HepG2 (cell line): ENCODE results near the gene MOV10L1.

Experiments
- MTA3 ChIP-seq: sonication (generic); formaldehyde crosslinking; IDR thresholded peaks from 2 replicates; pipeline ENCODE4 v1.4.0; 2020; ENCODE audit warnings: missing genetic modification reagents
- NFATC3 ChIP-seq: sonication (generic); formaldehyde crosslinking; IDR thresholded peaks from 2 replicates; pipeline ENCODE4 v1.5.1; 2020; ENCODE audit warnings: mild to moderate bottlenecking, missing genetic modification reagents
- POLR2AphosphoS5 ChIP-seq: IDR thresholded peaks from 2 replicates; pipeline ENCODE4 v1.6.1; 2012; ENCODE audit warnings: low read depth, low read length
- TCF12 ChIP-seq, 2 experiments: fragments of 450-650 bp in 1 of 2; sonication (generic) in 1 of 2; formaldehyde crosslinking in 1 of 2; IDR thresholded peaks; 2 replicates each; pipeline versions ENCODE4 v1.6.1 to v1.8.0; 2017 to 2022; ENCODE audit warnings: antibody characterized with exemption in 1 of 2, mild to moderate bottlenecking in 1 of 2, missing genetic modification reagents in 1 of 2, moderate library complexity in 1 of 2
- ZFX ChIP-seq: sonication (generic); formaldehyde crosslinking; IDR thresholded peaks from 2 replicates; pipeline ENCODE4 v1.4.0; 2020; ENCODE audit warnings: mild to moderate bottlenecking, low read depth, missing genetic modification reagents, moderate library complexity
- ZZZ3 ChIP-seq: sonication (generic); formaldehyde crosslinking; IDR thresholded peaks from 2 replicates; pipeline ENCODE4 v1.4.0; 2020; ENCODE audit warnings: missing genetic modification reagents, mild to moderate bottlenecking, borderline replicate concordance
- TF ChIP-seq, protein P1 (sequence below): sonication (generic); formaldehyde crosslinking; IDR thresholded peaks from 2 replicates; pipeline ENCODE4; 2020; ENCODE audit warnings: missing genetic modification reagents, mild to moderate bottlenecking, borderline replicate concordance
- TF ChIP-seq, protein P2 (sequence below): conservative IDR thresholded peaks from 2 replicates; pipeline ENCODE4 v1.6.1; 2018; ENCODE audit warnings: missing genetic modification reagents
- TF ChIP-seq, protein P3 (sequence below): sonication (generic); formaldehyde crosslinking; IDR thresholded peaks from 2 replicates; pipeline ENCODE4 v1.4.0; 2020; ENCODE audit warnings: missing genetic modification reagents
- TF ChIP-seq, protein P4 (sequence below): sonication (generic); formaldehyde crosslinking; conservative IDR thresholded peaks from 2 replicates; pipeline ENCODE4 v1.8.0; 2022; ENCODE audit warnings: low read depth, missing genetic modification reagents
- TF ChIP-seq, protein P5 (sequence below): sonication (generic); formaldehyde crosslinking; IDR thresholded peaks from 2 replicates; pipeline ENCODE4 v1.5.0; 2020; ENCODE audit warnings: mild to moderate bottlenecking, missing genetic modification reagents, moderate library complexity
- TF ChIP-seq, protein P6 (sequence below): sonication (generic); formaldehyde crosslinking; IDR thresholded peaks from 2 replicates; pipeline ENCODE4 v1.4.0; 2020; ENCODE audit warnings: missing genetic modification reagents

DNA sequence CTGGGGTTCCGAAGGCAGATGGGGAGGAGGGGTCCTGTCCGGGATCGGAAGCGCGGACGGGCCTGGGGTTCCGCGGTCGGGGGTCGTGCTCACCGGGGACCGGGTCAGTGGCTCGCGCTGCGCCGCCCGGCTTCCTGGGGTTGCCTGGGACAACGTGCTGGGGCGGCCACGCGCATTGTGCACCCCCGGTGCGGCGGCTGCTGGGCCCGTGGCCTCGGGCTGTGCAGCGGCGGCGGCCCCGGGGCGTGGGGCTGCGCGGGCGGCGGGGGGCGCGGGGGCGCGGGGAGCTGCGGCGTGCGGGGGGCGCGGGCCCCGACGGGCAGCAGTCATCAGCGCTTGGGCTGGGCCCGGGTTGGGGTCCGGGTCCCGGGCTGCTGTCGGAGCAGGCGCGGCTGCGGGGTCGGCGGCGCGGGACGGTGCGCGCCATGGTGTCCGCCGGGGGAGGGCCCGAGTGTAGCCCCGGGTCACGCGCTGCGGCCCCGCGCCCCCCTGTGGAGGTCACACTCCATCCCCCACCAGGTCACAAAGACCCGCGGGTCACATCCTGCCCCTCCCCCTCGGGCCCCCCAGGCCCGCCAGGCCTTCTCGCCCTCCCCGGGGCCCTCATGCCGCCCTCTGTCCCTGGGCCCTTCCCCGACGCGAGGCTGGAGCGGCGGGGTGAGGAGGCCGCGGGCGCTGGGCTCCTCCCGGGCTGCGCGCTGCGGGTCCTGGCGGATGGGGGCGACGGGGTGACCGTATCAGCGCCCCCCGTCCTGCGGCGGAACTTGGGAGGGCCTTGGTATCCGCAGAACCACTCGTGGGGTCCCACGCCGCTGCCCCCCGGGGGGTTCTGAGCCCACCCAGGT, 31.5 kb upstream of the MOV10L1 start, which contains the start of gene TTLL8:
- no peak for TF ChIP-seq POLR2AphosphoS5
- TF ChIP-seq, protein P1, sequence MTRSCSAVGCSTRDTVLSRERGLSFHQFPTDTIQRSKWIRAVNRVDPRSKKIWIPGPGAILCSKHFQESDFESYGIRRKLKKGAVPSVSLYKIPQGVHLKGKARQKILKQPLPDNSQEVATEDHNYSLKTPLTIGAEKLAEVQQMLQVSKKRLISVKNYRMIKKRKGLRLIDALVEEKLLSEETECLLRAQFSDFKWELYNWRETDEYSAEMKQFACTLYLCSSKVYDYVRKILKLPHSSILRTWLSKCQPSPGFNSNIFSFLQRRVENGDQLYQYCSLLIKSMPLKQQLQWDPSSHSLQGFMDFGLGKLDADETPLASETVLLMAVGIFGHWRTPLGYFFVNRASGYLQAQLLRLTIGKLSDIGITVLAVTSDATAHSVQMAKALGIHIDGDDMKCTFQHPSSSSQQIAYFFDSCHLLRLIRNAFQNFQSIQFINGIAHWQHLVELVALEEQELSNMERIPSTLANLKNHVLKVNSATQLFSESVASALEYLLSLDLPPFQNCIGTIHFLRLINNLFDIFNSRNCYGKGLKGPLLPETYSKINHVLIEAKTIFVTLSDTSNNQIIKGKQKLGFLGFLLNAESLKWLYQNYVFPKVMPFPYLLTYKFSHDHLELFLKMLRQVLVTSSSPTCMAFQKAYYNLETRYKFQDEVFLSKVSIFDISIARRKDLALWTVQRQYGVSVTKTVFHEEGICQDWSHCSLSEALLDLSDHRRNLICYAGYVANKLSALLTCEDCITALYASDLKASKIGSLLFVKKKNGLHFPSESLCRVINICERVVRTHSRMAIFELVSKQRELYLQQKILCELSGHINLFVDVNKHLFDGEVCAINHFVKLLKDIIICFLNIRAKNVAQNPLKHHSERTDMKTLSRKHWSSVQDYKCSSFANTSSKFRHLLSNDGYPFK: no peak
- TF ChIP-seq, protein P2, sequence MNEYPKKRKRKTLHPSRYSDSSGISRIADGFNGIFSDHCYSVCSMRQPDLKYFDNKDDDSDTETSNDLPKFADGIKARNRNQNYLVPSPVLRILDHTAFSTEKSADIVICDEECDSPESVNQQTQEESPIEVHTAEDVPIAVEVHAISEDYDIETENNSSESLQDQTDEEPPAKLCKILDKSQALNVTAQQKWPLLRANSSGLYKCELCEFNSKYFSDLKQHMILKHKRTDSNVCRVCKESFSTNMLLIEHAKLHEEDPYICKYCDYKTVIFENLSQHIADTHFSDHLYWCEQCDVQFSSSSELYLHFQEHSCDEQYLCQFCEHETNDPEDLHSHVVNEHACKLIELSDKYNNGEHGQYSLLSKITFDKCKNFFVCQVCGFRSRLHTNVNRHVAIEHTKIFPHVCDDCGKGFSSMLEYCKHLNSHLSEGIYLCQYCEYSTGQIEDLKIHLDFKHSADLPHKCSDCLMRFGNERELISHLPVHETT (CRISPR knock-in tag): no peak
- TF ChIP-seq ZFX (CRISPR knock-in tag): no peak
- TF ChIP-seq, protein P3, sequence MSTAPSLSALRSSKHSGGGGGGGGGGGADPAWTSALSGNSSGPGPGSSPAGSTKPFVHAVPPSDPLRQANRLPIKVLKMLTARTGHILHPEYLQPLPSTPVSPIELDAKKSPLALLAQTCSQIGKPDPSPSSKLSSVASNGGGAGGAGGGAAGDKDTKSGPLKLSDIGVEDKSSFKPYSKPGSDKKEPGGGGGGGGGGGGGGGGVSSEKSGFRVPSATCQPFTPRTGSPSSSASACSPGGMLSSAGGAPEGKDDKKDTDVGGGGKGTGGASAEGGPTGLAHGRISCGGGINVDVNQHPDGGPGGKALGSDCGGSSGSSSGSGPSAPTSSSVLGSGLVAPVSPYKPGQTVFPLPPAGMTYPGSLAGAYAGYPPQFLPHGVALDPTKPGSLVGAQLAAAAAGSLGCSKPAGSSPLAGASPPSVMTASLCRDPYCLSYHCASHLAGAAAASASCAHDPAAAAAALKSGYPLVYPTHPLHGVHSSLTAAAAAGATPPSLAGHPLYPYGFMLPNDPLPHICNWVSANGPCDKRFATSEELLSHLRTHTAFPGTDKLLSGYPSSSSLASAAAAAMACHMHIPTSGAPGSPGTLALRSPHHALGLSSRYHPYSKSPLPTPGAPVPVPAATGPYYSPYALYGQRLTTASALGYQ (CRISPR knock-in tag): no peak
- TF ChIP-seq, protein P4, sequence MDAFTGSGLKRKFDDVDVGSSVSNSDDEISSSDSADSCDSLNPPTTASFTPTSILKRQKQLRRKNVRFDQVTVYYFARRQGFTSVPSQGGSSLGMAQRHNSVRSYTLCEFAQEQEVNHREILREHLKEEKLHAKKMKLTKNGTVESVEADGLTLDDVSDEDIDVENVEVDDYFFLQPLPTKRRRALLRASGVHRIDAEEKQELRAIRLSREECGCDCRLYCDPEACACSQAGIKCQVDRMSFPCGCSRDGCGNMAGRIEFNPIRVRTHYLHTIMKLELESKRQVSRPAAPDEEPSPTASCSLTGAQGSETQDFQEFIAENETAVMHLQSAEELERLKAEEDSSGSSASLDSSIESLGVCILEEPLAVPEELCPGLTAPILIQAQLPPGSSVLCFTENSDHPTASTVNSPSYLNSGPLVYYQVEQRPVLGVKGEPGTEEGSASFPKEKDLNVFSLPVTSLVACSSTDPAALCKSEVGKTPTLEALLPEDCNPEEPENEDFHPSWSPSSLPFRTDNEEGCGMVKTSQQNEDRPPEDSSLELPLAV: no peak
- no peak for TF ChIP-seq ZZZ3 (CRISPR knock-in tag)
- TF ChIP-seq, protein P5, sequence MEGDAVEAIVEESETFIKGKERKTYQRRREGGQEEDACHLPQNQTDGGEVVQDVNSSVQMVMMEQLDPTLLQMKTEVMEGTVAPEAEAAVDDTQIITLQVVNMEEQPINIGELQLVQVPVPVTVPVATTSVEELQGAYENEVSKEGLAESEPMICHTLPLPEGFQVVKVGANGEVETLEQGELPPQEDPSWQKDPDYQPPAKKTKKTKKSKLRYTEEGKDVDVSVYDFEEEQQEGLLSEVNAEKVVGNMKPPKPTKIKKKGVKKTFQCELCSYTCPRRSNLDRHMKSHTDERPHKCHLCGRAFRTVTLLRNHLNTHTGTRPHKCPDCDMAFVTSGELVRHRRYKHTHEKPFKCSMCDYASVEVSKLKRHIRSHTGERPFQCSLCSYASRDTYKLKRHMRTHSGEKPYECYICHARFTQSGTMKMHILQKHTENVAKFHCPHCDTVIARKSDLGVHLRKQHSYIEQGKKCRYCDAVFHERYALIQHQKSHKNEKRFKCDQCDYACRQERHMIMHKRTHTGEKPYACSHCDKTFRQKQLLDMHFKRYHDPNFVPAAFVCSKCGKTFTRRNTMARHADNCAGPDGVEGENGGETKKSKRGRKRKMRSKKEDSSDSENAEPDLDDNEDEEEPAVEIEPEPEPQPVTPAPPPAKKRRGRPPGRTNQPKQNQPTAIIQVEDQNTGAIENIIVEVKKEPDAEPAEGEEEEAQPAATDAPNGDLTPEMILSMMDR: no peak
- TF ChIP-seq, protein P6, sequence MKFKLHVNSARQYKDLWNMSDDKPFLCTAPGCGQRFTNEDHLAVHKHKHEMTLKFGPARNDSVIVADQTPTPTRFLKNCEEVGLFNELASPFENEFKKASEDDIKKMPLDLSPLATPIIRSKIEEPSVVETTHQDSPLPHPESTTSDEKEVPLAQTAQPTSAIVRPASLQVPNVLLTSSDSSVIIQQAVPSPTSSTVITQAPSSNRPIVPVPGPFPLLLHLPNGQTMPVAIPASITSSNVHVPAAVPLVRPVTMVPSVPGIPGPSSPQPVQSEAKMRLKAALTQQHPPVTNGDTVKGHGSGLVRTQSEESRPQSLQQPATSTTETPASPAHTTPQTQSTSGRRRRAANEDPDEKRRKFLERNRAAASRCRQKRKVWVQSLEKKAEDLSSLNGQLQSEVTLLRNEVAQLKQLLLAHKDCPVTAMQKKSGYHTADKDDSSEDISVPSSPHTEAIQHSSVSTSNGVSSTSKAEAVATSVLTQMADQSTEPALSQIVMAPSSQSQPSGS (CRISPR knock-in tag): no peak
- no peak for TF ChIP-seq TCF12 (IDR thresholded peaks at IDR 0.05)
- TF ChIP-seq TCF12 (CRISPR knock-in tag; IDR thresholded peaks at IDR 0.05): no peak
- no peak for TF ChIP-seq NFATC3
- TF ChIP-seq MTA3 (CRISPR knock-in tag): no peak
